ENCODE measurements around the gene ARRDC1.

DNA sequence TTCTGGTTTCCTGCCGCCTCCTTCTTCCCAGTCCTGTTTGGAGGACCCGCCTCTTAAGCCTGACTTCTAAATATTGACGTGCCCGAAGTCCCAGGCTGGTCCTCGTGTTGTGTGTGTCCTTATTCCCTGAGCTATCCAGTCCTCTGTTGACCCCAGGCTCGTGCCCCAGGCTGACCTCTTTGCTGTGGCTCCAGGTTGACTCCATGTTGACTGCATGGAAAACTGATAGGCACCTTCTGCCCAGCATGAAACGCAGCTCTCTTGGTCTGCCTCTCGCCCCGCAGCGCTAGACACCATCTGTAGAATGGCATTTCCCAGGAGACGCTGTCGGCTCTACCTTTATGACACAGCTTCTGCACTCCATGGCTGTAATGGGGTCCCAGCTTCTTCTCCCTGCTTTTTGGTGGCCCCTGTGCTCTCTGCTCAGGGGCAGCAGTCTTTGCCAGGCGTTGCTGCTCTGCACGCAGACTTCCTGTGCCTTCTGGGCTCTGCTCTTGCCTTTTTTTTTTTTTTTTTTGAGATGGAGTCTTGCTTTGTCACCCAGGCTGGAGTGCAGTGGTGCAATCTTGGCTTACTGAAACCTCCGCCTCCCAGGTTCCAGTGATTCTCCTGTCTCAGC, 41.7 kb downstream of the ARRDC1 start:
- TF ChIP-seq, protein P1, sequence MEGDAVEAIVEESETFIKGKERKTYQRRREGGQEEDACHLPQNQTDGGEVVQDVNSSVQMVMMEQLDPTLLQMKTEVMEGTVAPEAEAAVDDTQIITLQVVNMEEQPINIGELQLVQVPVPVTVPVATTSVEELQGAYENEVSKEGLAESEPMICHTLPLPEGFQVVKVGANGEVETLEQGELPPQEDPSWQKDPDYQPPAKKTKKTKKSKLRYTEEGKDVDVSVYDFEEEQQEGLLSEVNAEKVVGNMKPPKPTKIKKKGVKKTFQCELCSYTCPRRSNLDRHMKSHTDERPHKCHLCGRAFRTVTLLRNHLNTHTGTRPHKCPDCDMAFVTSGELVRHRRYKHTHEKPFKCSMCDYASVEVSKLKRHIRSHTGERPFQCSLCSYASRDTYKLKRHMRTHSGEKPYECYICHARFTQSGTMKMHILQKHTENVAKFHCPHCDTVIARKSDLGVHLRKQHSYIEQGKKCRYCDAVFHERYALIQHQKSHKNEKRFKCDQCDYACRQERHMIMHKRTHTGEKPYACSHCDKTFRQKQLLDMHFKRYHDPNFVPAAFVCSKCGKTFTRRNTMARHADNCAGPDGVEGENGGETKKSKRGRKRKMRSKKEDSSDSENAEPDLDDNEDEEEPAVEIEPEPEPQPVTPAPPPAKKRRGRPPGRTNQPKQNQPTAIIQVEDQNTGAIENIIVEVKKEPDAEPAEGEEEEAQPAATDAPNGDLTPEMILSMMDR (IDR thresholded peaks at IDR 0.05; ENCODE audit: insufficient read depth, low read length), result no peak
- no peak for TF ChIP-seq GABPA (IDR thresholded peaks at IDR 0.05; ENCODE audit: low read depth)
- no peak; the same call in 1 of the 2 replicates for TF ChIP-seq POLR2AphosphoS5 (IDR thresholded peaks at IDR 0.05; ENCODE audit: low read depth)

All from HL-60 (cell line).